Chondrocyte (in vitro differentiated cells): Measurements from ENCODE around the gene MEF2D. TPM values are rescaled to one million over a fixed set of nuclear protein-coding genes. Genes with fewer than 3 reads are reported as not detected.

Source experiments
- DNase-seq: peaks from one replicate; pipeline ENCODE4 v3.0.0; 2021; ENCODE audit warnings: mixed read lengths, low spot score
- H3K27ac Mint-ChIP-seq: one replicate; pipeline ENCODE4 v1.8.0; 2021; ENCODE audit warnings: mild to moderate bottlenecking, moderate library complexity, mixed read lengths; ENCODE audit not compliant: unreplicated experiment
- H3K27me3 Mint-ChIP-seq: 2 replicates; pipeline ENCODE4 v1.8.0; 2021; ENCODE audit warnings: low read depth, mixed read lengths
- H3K36me3 Mint-ChIP-seq: 2 replicates; pipeline ENCODE4 v1.8.0; 2021; ENCODE audit warnings: low read depth, mixed read lengths
- H3K4me1 Mint-ChIP-seq: 2 replicates; pipeline ENCODE4 v1.8.0; 2021; ENCODE audit warnings: low read depth, mild to moderate bottlenecking, mixed read lengths
- H3K4me3 Mint-ChIP-seq: one replicate; pipeline ENCODE4 v1.8.0; 2021; ENCODE audit warnings: mild to moderate bottlenecking, moderate library complexity, mixed read lengths; ENCODE audit not compliant: unreplicated experiment
- H3K9me3 Mint-ChIP-seq: 2 replicates; pipeline ENCODE4 v1.8.0; 2021; ENCODE audit warnings: low read depth, mixed read lengths
- total RNA-seq: library from RNA; stranded (reverse); gene quantifications from 3 replicates; pipeline ENCODE4 v1.2.1, GENCODE V29; 2021
- TF ChIP-seq, protein P1 (sequence below): fragments of 200-600 bp; sonication (generic); IDR thresholded peaks from 2 replicates; pipeline ENCODE4 v1.5.0; 2021; ENCODE audit warnings: antibody characterized with exemption, mild to moderate bottlenecking, moderate library complexity

MEF2D gene
- total RNA-seq, 1 donor from 2014 or later: 62.0 TPM

DNA sequence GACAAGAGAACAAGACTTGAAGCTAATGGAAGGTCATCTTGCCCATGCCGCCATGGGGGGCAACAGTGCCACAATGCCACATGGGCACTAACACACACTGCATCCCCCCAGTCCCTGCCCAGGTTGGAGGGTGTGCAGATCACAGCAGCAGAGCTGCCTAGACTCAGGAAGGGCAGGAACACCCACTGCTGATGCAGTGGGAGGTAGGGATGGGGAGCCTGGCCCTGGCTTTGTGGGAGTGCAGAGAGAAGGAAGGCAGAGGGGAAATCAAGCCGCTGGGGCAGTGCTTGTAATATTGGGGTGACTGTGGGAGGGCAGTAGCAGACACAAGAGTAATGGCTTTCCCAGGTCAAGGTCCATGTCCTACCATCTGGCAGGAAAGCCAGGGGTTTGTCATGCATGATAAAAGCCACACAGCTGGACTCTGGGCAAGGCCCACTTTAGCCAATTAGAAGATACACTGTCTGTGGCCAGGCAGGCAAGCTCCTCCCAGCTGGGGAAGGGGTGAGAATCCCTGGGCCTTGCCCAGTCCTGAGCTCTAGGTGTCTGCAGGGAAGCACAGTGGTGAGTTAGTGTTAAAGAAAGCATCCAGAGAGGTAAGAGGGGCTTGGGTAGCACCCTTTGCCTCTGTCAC lies 25.4 kb upstream of the MEF2D start:
- Mint-ChIP-seq H3K4me1 (peaks cover 2% of the 10 kb centered on the region), H3K4me3 (no peak overlapping the region), H3K27me3 (no peaks in the 10 kb centered on the region), H3K9me3 (no peaks in the 10 kb centered on the region), H3K27ac (no peak overlapping the region), H3K36me3 (peaks cover 1% of the 10 kb centered on the region)
- TF ChIP-seq, protein P1, sequence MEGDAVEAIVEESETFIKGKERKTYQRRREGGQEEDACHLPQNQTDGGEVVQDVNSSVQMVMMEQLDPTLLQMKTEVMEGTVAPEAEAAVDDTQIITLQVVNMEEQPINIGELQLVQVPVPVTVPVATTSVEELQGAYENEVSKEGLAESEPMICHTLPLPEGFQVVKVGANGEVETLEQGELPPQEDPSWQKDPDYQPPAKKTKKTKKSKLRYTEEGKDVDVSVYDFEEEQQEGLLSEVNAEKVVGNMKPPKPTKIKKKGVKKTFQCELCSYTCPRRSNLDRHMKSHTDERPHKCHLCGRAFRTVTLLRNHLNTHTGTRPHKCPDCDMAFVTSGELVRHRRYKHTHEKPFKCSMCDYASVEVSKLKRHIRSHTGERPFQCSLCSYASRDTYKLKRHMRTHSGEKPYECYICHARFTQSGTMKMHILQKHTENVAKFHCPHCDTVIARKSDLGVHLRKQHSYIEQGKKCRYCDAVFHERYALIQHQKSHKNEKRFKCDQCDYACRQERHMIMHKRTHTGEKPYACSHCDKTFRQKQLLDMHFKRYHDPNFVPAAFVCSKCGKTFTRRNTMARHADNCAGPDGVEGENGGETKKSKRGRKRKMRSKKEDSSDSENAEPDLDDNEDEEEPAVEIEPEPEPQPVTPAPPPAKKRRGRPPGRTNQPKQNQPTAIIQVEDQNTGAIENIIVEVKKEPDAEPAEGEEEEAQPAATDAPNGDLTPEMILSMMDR: no peak
- DNase-seq: peak; percentile 63

DNA sequence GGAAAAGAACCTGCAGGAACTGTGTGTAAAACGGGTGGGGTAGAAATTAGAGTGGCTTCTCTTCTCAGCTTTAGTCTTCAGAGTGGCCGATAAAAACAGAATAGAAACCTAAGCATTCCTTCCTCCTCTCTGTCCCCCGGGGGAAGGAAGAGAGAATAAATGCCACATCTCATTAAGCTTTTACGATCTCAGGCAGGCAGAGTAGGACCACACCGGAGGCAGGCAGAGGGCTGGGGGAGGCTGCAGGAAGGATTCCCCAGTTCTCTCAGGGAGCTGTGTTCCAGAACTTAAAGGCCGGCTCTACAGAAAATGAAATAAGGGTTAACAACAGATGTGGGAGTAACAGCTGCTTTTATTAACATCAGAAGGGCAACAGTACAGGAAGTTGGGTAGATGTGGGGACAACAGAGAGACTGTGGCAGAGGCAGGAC lies 24.5 kb upstream of the MEF2D start:
- Mint-ChIP-seq H3K4me3 (no peak overlapping the region), H3K9me3 (no peaks in the 10 kb centered on the region), H3K36me3 (peaks cover 1% of the 10 kb centered on the region), H3K27me3 (no peaks in the 10 kb centered on the region), H3K4me1 (peaks cover 2% of the 10 kb centered on the region), H3K27ac (no peak overlapping the region)
- TF ChIP-seq, protein P1: no peak
- no peak for DNase-seq

DNA sequence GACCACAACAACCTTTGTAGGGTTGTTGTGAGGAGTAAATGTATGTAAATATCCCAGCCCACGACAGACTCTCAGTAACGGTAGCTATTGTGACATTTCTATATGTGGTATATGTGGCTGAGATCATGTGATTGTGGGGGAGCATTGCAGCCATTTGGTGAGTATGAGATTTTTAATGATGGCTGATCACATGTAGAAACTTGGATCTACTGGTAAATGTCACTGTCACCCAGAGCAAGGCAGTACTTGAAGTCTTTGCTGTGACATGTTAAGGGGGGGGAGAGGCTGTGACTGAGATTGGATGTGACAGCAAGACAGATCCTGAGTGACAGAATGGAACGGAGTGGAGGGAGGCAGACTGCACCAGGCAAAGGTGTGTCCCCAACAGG lies 23.9 kb upstream of the MEF2D start:
- peaks cover 2% of the 10 kb centered on the region for H3K4me1 Mint-ChIP-seq
- H3K27me3 Mint-ChIP-seq: no peaks in the 10 kb centered on the region
- no peaks in the 10 kb centered on the region for H3K9me3 Mint-ChIP-seq
- H3K4me3 Mint-ChIP-seq: no peak overlapping the region
- peaks cover 1% of the 10 kb centered on the region for H3K36me3 Mint-ChIP-seq
- DNase-seq: no peak
- TF ChIP-seq, protein P1: no peak
- no peak overlapping the region for H3K27ac Mint-ChIP-seq

DNA sequence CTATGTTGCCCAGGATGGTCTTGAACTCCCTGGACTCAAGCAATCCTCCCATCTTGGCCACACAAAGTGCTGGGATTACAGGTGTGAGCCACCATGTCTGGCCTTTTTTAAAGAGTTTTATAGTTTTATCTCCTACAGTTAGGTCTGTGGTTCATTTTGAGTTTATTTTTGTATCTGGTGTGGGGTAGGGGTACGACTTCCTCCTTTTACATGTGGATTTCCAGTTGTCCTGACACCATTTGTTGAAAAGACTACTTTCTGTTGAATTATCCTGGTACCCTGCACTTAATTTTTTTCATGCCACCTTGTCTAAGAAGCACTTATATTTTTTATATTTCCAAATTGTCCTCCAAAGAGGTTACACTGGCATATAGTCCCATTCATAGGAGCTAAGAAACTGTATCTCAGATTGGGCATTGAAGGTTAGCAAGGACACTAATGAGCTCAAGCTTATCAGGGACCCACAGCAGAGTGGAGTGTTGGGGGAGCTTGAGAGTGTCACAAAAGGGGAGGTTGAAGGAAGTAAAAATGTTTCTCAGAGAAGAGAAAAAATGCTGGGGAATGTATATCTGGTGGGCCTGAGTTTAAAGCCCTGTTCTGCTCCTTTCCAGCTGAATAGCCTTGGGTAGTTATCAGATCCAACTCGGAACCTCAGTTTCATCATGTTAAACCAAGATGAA lies 23.4 kb upstream of the MEF2D start:
- Mint-ChIP-seq H3K9me3 (no peaks in the 10 kb centered on the region), H3K4me1 (peaks cover 5% of the 10 kb centered on the region), H3K27ac (no peak overlapping the region), H3K4me3 (no peak overlapping the region), H3K36me3 (peaks cover 1% of the 10 kb centered on the region), H3K27me3 (no peaks in the 10 kb centered on the region)
- DNase-seq: no peak
- TF ChIP-seq, protein P1: no peak

DNA sequence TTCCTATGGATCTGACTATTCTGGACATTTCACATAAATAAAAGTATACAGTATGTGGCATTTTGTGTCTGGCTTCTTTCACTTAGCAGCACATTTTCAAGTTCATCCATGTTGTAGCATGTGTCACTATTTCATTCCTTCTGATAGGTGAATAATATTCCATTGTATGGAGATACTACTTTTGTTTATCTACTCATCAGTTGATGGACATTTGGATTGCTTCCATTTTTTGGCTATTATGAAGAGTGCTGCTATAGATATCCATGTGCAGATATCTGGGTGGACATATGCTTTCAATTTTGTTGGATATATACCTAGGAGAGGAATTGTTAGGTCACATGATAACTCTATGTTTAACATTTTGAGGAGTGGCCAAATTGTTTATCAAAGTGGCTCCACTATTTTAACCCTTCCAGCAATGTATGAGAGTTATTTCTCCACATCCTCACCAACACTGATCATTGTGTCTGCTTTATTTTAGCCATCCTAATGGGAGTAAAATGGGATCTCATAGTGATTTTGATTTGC lies 21.9 kb upstream of the MEF2D start:
- Mint-ChIP-seq H3K27me3 (no peaks in the 10 kb centered on the region), H3K4me3 (no peak overlapping the region), H3K36me3 (peaks cover 1% of the 10 kb centered on the region), H3K27ac (no peak overlapping the region), H3K9me3 (no peaks in the 10 kb centered on the region), H3K4me1 (peaks cover 15% of the 10 kb centered on the region)
- no peak for DNase-seq
- TF ChIP-seq, protein P1: no peak
